Measurements from ENCODE around the gene ACTN4.

ACTN4 gene

GRCh38 chr19:38638461-38638860, 9.0 kb upstream of the ACTN4 start:
- no peak for DNase-seq

- DNase-seq = no peak
Measured at GRCh38 chr19:38639679-38640078, 7.8 kb upstream of the ACTN4 start.

DNA sequence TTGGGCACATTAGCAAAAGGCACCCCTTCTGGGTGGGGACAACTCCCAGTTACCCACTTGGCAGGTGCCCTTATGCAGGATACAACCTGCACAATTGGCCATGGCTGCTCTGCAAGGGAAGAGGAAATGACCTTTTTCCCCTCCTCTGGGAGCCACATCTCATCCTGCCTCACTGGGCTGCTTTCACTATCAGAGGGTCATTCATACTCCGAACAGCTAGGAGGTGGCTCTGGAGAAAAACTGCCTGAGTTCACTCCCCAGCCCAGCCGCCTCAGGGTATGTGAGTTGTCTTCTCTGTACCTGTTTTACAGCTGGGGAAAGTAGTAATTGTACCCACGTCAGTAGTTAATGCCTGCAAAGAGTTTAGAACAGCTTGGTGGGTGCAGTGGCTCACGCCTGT, 7.1 kb upstream of the ACTN4 start:
- no peak for DNase-seq

DNA sequence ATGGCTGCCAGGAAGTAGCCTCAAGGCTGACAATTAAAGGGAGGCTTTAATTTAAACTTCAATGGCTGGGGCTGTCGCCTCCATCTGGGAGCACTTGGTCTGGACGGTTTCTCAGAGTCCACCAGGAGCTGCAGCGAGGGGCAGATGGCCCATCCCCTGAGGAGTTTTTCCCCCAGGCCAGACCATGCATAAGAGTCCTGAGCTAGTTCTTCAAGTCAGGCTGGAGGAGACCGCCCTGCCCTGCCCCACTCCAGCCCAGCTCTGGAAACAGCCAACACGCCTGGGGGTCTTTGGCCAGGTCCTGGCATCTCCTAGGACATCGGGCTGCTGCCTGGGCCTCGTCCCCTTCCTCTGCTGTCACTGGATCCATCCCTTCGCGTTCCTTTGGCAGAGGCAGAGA, 5.3 kb upstream of the ACTN4 start:
- DNase-seq = no peak

DNA sequence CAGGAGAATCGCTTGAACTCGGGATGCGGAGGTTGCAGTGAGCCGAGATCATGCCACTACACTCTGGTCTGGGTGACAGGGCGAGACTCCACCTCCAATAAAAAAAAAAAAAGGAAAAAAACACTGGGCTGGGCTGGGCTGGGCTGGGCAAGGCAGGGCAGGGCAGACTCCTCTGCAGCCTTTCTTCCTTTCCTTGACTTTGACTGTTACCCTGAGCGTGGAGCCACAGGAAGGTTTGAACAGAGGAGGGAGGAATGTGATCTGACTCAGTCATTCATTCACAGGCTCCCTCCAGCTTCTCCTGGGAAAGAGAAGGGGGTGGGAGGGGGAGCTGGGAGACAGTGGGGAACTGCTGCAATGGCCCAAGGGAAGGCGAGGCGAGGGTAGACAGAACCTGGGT, 2.7 kb upstream of the ACTN4 start:
- no peak for DNase-seq

DNA sequence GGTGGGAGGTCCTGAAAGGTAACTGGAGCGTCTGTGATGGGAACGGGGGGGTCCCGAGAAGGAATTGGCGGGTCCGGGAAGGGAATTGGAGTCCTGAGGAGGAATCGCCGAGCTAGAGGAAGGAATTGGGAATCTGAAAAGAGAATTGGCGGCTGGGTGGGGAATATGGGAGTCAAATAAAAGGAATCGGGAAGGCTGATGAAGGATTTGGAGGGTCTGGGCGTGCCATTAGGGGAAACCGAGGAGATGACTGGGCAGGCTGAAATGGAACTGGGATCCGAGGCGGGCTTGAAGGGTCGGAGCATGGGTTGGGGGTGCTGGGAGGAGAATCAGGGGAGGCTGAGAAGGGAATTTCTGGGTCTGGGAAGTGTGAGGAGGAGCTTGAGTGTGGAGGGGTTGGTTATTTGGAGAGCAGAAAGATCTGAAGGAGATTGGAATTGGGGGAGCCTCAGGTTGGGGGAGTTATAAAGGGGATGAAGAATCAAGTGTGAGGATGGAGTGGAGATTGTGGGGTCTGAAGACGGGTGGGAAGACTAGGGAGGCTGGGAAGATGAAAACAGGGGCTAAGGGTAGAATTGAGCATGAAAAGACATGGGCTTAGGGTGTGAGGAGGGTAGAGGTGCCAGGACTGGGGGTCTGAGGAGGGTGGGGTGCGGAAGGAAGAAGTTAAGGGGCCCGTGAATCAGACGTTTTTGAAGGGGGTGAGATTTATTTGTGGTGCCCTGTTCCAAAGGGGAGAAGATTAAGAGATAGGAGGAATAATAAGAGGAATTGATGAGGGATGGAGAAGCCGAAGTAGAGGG, 718 bp downstream of the ACTN4 start:
- DNase-seq = peak; percentile 21

DNA sequence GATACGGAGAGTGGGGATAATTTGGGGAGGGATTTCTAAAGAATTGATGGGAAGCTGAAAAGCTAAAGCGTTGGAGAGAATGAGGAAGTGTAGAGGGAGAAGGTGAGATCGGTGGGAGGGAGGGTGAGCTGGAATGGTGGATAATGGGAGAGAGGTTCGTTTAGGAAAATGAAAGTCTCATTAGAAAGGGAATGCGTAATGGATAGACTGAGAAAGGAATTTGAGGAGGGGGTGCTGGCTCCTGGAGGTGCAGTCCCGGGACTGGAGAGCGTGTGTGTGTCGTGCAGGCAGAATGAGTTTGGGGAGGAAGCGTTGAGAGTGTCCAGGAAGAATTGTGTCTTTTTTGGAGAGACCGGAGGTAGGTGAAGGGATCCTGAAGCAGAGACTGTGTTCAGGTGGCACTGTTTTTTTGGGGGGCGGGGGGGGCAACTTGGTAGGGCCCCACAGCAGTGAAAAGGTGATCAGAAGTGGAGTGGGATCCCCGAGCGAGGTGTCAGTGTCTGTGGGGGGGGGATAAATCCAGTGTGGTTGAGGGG, 1.4 kb downstream of the ACTN4 start:
- no peak for DNase-seq

GRCh38 chr19:38649305-38650171, 2.1 kb downstream of the ACTN4 start:
- DNase-seq = no peak

DNA sequence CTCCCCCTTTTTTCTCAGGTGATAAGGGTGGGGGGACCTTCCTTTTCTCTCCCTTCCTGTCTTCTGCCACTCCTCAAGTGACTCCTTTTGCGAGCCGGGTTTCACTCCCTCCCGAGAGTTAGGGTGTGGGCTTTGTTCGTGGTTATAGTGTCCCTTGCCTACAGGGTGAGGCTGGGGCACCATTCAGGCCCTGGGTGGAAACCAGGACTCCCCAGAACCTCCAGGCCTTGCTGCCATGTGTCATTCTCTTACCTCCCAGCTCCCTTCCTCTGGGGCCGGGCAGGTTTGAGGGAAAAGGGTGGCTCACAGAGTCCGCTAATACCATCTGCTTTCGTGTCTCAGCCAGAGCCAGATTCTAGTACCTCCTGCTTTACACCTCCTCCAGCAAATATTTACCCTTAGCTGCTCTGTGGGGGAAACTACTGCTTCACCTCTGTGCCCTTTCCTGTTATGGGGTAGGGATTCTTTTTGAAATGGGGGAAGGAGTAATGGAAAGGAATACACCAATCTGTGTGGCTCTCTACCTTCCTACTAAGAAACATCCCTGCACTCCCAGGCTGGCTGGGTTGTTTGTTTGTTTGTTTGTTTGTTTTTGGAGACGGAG, 2.8 kb downstream of the ACTN4 start:
- DNase-seq = no peak

- no peak for DNase-seq
Measured at GRCh38 chr19:38650911-38651584, 3.6 kb downstream of the ACTN4 start.

- DNase-seq = peak; percentile 60
Measured at GRCh38 chr19:38653028-38653571, 5.7 kb downstream of the ACTN4 start.

DNA sequence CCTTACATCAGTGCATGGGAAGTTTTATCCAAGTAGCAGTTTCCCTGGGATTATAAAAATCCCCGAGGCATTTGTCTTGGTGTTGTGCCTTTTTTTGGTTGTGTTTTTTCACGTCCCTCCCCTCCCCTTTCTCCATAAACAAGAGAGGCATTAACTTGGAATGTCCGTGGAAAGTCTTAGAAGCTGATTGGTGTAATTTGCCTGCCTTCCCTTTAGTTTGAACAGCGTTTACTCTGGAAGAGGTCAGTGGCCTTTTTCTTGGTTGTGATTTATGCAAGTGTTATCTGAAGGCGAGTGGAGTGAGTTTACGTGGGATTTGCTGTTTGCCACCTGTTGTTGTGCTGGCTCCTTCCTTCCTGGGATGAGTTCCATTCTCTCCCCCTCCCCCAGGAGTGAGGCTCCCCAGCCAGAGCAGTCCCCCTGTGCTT, 7.2 kb downstream of the ACTN4 start:
- no peak for DNase-seq

DNA sequence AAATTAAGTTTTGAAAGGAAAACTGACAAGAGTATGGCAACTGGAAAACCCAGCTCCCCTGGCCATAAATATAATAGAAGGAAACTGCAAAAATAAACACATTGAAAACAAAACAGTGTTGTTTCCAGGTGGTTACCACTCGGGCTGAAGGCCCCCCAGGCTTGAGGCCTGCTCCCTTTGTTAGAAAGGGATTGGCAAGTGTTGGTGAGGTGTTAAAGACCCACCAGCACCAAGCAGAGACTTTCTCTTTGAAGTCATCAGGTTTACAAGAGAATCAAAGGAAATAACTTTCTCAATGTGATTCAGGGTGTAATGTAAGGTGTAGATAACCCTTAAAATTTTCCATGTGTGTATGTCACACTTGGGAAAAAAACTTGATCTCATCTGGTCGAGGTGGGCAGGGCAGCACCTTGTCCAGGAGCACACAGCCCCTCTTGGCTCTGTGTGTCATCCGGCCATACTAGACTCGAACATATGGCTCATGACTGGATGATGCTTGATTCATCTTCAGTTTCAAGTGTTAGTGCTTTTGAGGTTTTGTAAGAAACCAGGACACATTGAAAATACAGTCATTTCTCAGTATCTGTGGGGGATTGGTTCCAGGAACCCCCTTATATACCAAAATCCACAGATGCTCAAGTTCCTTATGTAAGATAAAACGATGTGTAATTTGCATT, 7.8 kb downstream of the ACTN4 start:
- no peak for DNase-seq

DNA sequence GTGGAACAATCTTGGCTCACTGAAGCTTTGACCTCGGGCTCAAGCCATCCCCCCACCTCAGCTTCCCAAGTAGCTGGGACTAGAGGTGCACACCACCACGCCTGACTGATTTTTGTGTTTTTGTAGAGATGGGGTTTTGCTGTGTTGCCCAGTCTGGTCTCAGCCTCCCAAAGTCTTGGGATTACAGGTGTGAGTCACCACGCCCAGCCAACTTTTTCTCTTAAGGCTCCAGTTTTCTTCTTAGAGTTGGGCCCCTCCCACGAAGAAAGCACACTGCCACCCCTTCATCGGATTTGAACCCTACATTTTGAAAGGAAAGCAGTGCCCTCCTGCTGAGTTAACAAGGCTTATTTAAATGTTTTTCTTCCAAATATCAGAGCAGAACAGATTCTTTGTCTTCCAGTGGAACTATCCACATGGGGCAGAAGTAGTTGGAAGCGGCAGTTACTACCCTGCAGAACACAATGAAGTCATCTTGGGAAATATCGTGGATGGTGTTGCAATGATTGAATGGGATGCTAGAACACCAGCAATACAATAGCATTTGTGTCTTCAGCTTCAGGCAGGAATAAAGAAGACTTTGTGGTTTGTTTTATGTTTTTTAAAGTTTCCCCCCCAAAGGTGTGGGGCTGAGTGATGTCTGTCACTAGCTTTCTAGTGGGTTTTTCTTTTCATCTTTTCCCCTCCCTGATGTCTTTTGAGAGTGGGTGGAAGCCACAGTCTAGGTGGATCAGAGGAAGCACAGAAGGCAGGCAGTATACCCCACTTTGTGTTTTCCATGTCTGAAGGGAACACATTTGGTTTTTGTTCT, 8.9 kb downstream of the ACTN4 start:
- DNase-seq = no peak

- no peak for DNase-seq
Measured at GRCh38 chr19:38657633-38658222, 10.3 kb downstream of the ACTN4 start.

GRCh38 chr19:38658462-38659306, 11.2 kb downstream of the ACTN4 start:
- DNase-seq = no peak

DNA sequence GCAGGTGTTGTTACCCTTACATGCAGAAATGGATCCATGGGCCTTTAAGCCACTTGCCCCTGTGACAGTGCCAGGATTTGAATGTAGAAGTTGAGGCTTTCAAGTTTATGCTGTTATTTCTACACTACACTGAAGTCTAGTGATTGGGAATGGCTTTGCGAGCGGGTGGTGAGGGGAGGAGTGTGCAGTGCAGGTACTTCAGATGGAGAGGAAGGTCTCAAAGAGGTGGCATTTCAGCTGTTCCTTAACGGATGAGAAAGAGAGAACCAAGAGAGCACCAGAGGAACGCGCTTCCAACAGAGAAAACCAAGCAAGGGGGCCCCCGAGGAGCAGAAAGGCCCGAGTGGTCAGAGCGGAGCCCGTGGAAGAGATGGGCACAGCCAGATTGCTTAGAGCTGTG, 13.3 kb downstream of the ACTN4 start:
- no peak for DNase-seq

- DNase-seq = no peak
Measured at GRCh38 chr19:38661136-38661535, 13.7 kb downstream of the ACTN4 start.

DNA sequence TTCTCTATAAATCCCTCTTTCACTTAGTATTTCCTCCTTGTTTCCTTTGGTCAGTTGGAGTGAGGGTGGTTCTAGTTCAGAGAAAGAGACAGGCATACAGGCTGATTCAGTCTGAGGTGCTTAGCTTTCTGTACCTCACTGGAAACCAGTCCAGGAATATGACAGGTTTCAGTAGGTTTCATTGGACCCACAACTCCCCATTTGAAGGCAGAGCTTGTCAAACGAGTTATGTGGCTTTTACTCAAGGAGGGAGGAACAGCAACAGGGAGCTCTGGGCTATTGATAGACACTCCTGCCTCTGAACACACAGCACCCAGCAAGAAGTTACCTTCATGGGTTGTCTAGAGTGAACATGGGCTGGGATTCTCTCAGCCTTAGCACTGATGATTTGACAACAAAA, 14.5 kb downstream of the ACTN4 start:
- no peak for DNase-seq

Data from NCI-H146 (cell line).